ENCODE measurements around the gene PEAK1. TPM values are rescaled to one million over a fixed set of nuclear protein-coding genes. Genes with fewer than 3 reads are reported as not detected.

Gene PEAK1
- total RNA-seq, 1 donor from 2014 or later, result 125 TPM

- DNase-seq (ENCODE audit: extremely low spot score, unreplicated experiment), result no peak
- H3K27me3 Mint-ChIP-seq (ENCODE audit: unreplicated experiment), result no peaks in the 10 kb centered on the region
- TF ChIP-seq, protein P1, sequence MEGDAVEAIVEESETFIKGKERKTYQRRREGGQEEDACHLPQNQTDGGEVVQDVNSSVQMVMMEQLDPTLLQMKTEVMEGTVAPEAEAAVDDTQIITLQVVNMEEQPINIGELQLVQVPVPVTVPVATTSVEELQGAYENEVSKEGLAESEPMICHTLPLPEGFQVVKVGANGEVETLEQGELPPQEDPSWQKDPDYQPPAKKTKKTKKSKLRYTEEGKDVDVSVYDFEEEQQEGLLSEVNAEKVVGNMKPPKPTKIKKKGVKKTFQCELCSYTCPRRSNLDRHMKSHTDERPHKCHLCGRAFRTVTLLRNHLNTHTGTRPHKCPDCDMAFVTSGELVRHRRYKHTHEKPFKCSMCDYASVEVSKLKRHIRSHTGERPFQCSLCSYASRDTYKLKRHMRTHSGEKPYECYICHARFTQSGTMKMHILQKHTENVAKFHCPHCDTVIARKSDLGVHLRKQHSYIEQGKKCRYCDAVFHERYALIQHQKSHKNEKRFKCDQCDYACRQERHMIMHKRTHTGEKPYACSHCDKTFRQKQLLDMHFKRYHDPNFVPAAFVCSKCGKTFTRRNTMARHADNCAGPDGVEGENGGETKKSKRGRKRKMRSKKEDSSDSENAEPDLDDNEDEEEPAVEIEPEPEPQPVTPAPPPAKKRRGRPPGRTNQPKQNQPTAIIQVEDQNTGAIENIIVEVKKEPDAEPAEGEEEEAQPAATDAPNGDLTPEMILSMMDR (IDR thresholded peaks at IDR 0.05), result no peak
- H3K4me1 Mint-ChIP-seq (ENCODE audit: unreplicated experiment), result peaks cover 32% of the 10 kb centered on the region
- no peaks in the 10 kb centered on the region for H3K9me3 Mint-ChIP-seq (ENCODE audit: unreplicated experiment)
- no peak overlapping the region for H3K4me3 Mint-ChIP-seq (ENCODE audit: unreplicated experiment)
- peaks cover 3% of the 10 kb centered on the region for H3K36me3 Mint-ChIP-seq (ENCODE audit: unreplicated experiment)
- H3K27ac Mint-ChIP-seq (ENCODE audit: unreplicated experiment), result peak overlapping the region; percentile 87
These were observed 107.4 kb downstream of the PEAK1 start for GRCh38 chr15:77312523-77312922.

DNA sequence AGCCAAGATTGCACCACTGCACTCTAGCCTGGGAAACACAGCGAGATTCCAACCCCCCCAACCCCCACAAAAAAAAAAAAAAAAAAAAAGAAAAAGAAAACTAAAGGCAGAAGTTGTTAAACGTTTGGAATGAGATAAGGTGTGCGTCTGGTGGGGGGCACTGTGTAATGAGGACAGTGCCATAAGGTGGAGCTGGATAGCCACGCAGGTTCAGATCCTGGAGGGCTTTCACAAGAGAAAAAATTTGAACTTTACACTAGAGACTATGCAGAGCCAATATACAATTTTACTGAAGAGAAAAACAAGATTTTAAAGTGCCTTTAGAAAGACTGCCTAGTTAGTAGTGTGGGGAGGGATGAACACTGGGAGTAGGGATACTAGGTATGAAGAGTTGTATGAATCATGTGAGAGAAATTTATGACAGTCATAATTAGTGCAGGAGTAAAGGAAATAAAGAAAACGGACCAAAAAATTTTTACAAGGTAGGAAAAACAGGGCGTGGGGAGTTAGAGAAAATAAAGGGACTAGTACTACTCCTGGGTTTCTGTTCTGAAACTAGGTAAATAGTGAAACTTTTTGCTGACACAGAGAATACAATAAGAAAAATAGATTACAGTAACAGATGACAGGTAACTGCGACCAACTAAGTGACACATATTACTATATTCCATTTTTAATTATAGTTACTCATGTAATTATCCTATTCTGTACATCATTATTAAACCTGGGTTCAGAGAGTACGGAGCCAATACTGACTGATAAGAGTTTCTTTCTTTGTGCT, 108.1 kb downstream of the PEAK1 start:
- Mint-ChIP-seq H3K36me3 (ENCODE audit: unreplicated experiment) (peaks cover 3% of the 10 kb centered on the region), H3K4me3 (ENCODE audit: unreplicated experiment) (no peak overlapping the region), H3K27ac (ENCODE audit: unreplicated experiment) (peak overlapping the region; percentile 40), H3K27me3 (ENCODE audit: unreplicated experiment) (no peaks in the 10 kb centered on the region), H3K4me1 (ENCODE audit: unreplicated experiment) (peaks cover 32% of the 10 kb centered on the region), H3K9me3 (ENCODE audit: unreplicated experiment) (no peaks in the 10 kb centered on the region)
- no peak for DNase-seq (ENCODE audit: extremely low spot score, unreplicated experiment)
- TF ChIP-seq, protein P1 (IDR thresholded peaks at IDR 0.05), result no peak

DNA sequence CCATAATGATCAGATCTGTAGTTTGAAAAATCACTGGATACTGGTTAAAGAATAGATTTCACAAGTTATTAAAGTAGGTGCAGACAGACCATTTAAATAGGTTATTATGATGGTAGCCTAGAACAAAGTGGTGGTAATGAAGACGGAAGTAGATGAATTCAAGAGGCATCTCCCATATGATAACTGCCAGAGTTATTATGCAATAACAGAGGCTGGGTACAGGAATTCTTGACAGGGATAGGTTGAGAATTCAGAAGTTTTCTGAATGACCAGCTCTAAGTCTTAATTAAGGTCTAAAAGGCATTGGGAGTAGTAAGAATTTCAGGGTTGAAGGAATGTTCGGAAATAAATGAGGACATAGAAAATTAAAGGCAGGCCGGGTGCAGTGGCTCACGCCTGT, 108.9 kb downstream of the PEAK1 start:
- Mint-ChIP-seq H3K4me1 (ENCODE audit: unreplicated experiment) (peaks cover 29% of the 10 kb centered on the region), H3K27me3 (ENCODE audit: unreplicated experiment) (no peaks in the 10 kb centered on the region), H3K4me3 (ENCODE audit: unreplicated experiment) (no peak overlapping the region), H3K9me3 (ENCODE audit: unreplicated experiment) (no peaks in the 10 kb centered on the region), H3K27ac (ENCODE audit: unreplicated experiment) (no peak overlapping the region), H3K36me3 (ENCODE audit: unreplicated experiment) (peaks cover 3% of the 10 kb centered on the region)
- DNase-seq (ENCODE audit: extremely low spot score, unreplicated experiment), result no peak
- TF ChIP-seq, protein P1 (IDR thresholded peaks at IDR 0.05), result no peak

- DNase-seq (ENCODE audit: extremely low spot score, unreplicated experiment), result no peak
- H3K9me3 Mint-ChIP-seq (ENCODE audit: unreplicated experiment), result no peaks in the 10 kb centered on the region
- TF ChIP-seq, protein P1 (IDR thresholded peaks at IDR 0.05), result no peak
- peaks cover 3% of the 10 kb centered on the region for H3K36me3 Mint-ChIP-seq (ENCODE audit: unreplicated experiment)
- no peaks in the 10 kb centered on the region for H3K27me3 Mint-ChIP-seq (ENCODE audit: unreplicated experiment)
- no peak overlapping the region for H3K4me3 Mint-ChIP-seq (ENCODE audit: unreplicated experiment)
- H3K27ac Mint-ChIP-seq (ENCODE audit: unreplicated experiment), result no peak overlapping the region
- H3K4me1 Mint-ChIP-seq (ENCODE audit: unreplicated experiment), result peaks cover 29% of the 10 kb centered on the region
These were observed 110.5 kb downstream of the PEAK1 start for GRCh38 chr15:77309392-77309791.

GRCh38 chr15:77305953-77306352, 114.0 kb downstream of the PEAK1 start:
- TF ChIP-seq, protein P1 (IDR thresholded peaks at IDR 0.05), result no peak
- no peaks in the 10 kb centered on the region for H3K27me3 Mint-ChIP-seq (ENCODE audit: unreplicated experiment)
- no peak overlapping the region for H3K27ac Mint-ChIP-seq (ENCODE audit: unreplicated experiment)
- no peaks in the 10 kb centered on the region for H3K9me3 Mint-ChIP-seq (ENCODE audit: unreplicated experiment)
- H3K4me1 Mint-ChIP-seq (ENCODE audit: unreplicated experiment), result peaks cover 15% of the 10 kb centered on the region
- DNase-seq (ENCODE audit: extremely low spot score, unreplicated experiment), result no peak
- H3K4me3 Mint-ChIP-seq (ENCODE audit: unreplicated experiment), result no peak overlapping the region
- H3K36me3 Mint-ChIP-seq (ENCODE audit: unreplicated experiment), result peaks cover 8% of the 10 kb centered on the region
